Osteoblast (primary cell): ENCODE data around the gene FBXO17. TPM values are rescaled to one million over a fixed set of nuclear protein-coding genes. Genes with fewer than 3 reads are reported as not detected.
"Not testable (repeated sequence)": the region's sequence is repeated elsewhere in the genome, so short reads cannot be mapped to it uniquely, and the experiment has no call there.

Experiments
- DNase-seq: peaks from one replicate; pipeline ENCODE4 v3.0.0; 2011; ENCODE audit warnings: low spot score, mixed read lengths; ENCODE audit not compliant: insufficient read length; ENCODE audit errors: missing footprints
- H2AFZ ChIP-seq: 2 replicates; pipeline ENCODE4 v1.6.0; 2011; ENCODE audit warnings: mild to moderate bottlenecking, low read length
- H3K27ac ChIP-seq: 2 replicates; pipeline ENCODE4 v1.5.1; 2011; ENCODE audit warnings: mild to moderate bottlenecking, low read depth, low read length, moderate library complexity
- H3K27me3 ChIP-seq: 2 replicates; pipeline ENCODE4 v1.6.0; 2012; ENCODE audit warnings: mild to moderate bottlenecking, control low read depth, inconsistent platforms, low read length, moderate library complexity; ENCODE audit not compliant: insufficient read depth
- H3K36me3 ChIP-seq: 2 replicates; pipeline ENCODE4 v1.5.1; 2011; ENCODE audit warnings: mild to moderate bottlenecking, low read length, control low read depth, moderate library complexity; ENCODE audit not compliant: insufficient read depth
- H3K4me1 ChIP-seq: 2 replicates; pipeline ENCODE4 v1.5.1; 2011; ENCODE audit warnings: mild to moderate bottlenecking, low read length, control low read depth, moderate library complexity; ENCODE audit not compliant: insufficient read depth
- H3K4me2 ChIP-seq: 2 replicates; pipeline ENCODE4 v1.6.0; 2011; ENCODE audit warnings: mild to moderate bottlenecking, low read length; ENCODE audit not compliant: insufficient read depth
- H3K4me3 ChIP-seq: fragments of 200-600 bp; sonication (generic); 3 replicates; pipeline ENCODE4 v1.5.1; 2012; ENCODE audit warnings: mild to moderate bottlenecking, low read length, inconsistent platforms; ENCODE audit not compliant: insufficient read depth
- H3K79me2 ChIP-seq: 2 replicates; pipeline ENCODE4 v1.6.0; 2012; ENCODE audit warnings: mild to moderate bottlenecking, low read length, control low read depth, inconsistent platforms; ENCODE audit not compliant: insufficient read depth
- H3K9me3 ChIP-seq: 2 replicates; pipeline ENCODE4 v1.5.1; 2011; ENCODE audit warnings: low read depth, low read length, control low read depth
- H4K20me1 ChIP-seq: 2 replicates; pipeline ENCODE4 v1.6.0; 2012; ENCODE audit warnings: mild to moderate bottlenecking, low read length, control low read depth; ENCODE audit not compliant: insufficient read depth
- CTCF ChIP-seq: IDR thresholded peaks from 2 replicates; pipeline ENCODE4 v1.5.1; 2011; ENCODE audit warnings: mild to moderate bottlenecking, low read depth, low read length, moderate library complexity; ENCODE audit errors: extremely low read depth
- total RNA-seq: library from RNA; depleted of rRNA; stranded (reverse); fragments of >200 nt; gene quantifications from 2 replicates; pipeline ENCODE4 v1.2.3, GENCODE V29; 2012

FBXO17 gene
- total RNA-seq, 1 donor: 40.9 TPM

- no peaks in the 10 kb centered on the region for H3K79me2 ChIP-seq
- H3K9me3 ChIP-seq: no peaks in the 10 kb centered on the region
- no peak overlapping the region for H3K27ac ChIP-seq
- H3K36me3 ChIP-seq: no peaks in the 10 kb centered on the region
- H3K4me1 ChIP-seq: no peaks in the 10 kb centered on the region
- no peak overlapping the region for H2AFZ ChIP-seq
- H3K27me3 ChIP-seq: no peaks in the 10 kb centered on the region
- DNase-seq: no peak
- TF ChIP-seq CTCF: no peak
- H3K4me3 ChIP-seq: no peak overlapping the region
- no peak overlapping the region for H3K4me2 ChIP-seq
- no peaks in the 10 kb centered on the region for H4K20me1 ChIP-seq
Observed at GRCh38 chr19:39003188-39003587, 27.6 kb upstream of the FBXO17 start.

DNA sequence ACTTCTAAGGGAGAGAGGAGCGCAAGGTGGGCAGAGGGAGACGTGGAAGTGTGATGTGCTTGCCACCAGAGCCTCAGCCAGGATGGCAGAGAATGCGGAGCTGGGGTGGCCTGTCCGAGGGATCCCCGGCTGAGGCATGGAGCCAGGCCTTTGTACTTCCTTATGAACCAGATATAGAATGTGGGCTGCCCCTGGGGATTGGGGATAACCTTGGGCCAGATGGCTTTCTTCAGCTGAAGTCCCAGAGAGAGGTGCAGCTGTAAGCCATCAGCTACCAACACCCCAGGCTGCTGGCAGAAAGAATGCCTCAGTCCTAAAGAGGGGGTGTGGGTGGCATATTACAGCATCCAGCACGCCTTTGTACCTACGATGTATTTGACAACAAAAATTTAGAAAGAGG lies 25.5 kb upstream of the FBXO17 start:
- Histone ChIP-seq H3K4me2 (no peak overlapping the region), H3K27ac (no peak overlapping the region), H3K36me3 (no peaks in the 10 kb centered on the region), H3K9me3 (no peaks in the 10 kb centered on the region), H4K20me1 (no peaks in the 10 kb centered on the region), H3K4me1 (no peaks in the 10 kb centered on the region), H2AFZ (no peak overlapping the region), H3K4me3 (no peak overlapping the region), H3K27me3 (no peaks in the 10 kb centered on the region), H3K79me2 (no peaks in the 10 kb centered on the region)
- DNase-seq: peak; percentile 15
- TF ChIP-seq CTCF: no peak

GRCh38 chr19:38997576-38997975 lies 22.0 kb upstream of the FBXO17 start:
- not testable (repeated sequence) for H3K4me1 ChIP-seq, H2AFZ ChIP-seq, H3K79me2 ChIP-seq, H3K4me2 ChIP-seq, H3K36me3 ChIP-seq, H3K4me3 ChIP-seq, DNase-seq, H3K27me3 ChIP-seq, H3K27ac ChIP-seq, H4K20me1 ChIP-seq, H3K9me3 ChIP-seq

DNA sequence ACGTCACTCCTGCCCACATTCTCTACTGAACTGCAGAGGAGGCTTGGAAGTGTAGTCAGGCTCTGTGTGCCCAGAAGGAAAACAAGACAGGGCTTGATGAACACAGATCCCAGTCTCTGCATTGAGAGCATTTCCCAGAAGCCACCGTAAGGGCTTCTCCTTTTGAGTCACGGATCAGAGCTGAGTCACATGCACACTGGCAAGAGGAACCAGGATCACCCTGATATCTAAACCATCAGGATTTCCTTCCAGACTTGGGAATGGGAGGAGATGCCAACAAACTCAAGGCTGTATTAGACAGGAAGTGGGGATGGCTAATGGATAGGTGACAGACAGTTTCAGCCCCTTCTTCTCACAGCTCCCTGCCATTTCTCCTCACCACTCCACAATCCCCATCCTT lies 17.7 kb upstream of the FBXO17 start:
- DNase-seq: peak; percentile 88
- peak overlapping the region; percentile 52 for H3K27ac ChIP-seq
- H4K20me1 ChIP-seq: no peaks in the 10 kb centered on the region

More for the DNA sequence above, 17.7 kb upstream of the FBXO17 start:
- Histone ChIP-seq H3K27me3 (no peaks in the 10 kb centered on the region), H3K9me3 (no peaks in the 10 kb centered on the region), H3K79me2 (no peaks in the 10 kb centered on the region), H3K36me3 (no peaks in the 10 kb centered on the region), H2AFZ (peak overlapping the region; percentile 32), H3K4me2 (no peak overlapping the region), H3K4me1 (peaks cover 21% of the 10 kb centered on the region), H3K4me3 (no peak overlapping the region)
- no peak for TF ChIP-seq CTCF
